Measurements from ENCODE around the gene CNOT6.
A peak's percentile ranks its signal among the peaks of the same experiment; 100 is the strongest.
"Not testable (repeated sequence)": the region's sequence is repeated elsewhere in the genome, so short reads cannot be mapped to it uniquely, and the experiment has no call there.

The CNOT6 gene

DNA sequence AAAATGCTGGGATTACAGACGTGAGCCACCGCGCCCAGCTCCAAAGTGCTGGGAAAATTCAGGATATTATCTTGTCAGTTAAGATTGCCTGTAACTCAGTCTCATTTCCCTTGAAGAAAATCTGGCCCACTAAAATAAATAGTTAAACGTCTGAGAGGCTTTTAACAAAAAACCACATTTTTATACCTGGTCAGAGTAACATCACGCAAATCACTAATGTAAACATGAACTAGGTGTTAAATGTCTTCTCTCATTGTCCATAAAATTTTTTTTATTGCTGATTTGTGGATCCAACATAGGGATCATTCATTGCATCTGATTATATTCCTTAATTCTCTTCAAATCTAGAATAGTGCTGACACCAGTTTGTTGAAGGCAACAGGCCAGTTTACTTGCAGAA is 22.3 kb downstream of the CNOT6 start:
- DNase-seq (ENCODE audit: low read depth in 2 of 2): no peak

DNA sequence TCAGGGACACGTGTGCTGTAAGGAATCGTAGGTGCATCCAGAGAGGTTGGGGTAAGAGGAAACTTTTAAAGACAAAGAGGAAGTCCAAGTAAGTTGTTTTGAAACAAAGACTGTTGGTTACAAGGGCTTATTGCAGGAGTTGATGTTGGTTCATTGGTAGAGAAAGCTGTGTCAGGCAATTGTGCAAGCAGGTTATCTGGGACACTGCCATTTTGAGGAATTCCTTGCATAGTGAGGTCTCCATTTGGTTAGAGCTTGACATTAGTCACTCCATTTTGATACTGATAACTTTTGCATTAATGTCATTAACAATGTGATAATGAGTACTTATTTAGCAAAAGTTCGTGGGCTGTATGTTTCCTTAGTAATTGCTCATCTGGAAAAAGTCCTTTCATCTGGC is 24.9 kb downstream of the CNOT6 start:
- DNase-seq (ENCODE audit: low read depth in 2 of 2): no peak

DNA sequence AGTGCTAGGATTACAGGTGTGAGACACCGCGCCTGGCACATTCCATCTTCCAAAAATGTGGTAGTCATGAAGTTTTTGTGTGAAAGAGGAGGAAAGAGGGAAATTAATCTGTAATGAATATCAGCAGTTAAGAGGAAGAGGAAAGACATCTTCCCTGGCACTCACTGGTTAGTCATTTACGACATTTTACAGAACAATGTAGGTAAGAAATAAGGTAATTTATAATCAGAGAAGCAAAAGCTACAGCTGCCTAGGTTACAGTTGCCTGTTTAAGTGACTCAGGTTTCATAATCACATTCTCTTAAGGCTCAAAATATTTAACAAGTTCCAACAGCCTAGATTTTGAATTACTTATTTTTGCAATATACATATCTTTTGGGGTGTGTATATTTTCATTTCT is 26.9 kb downstream of the CNOT6 start:
- DNase-seq (ENCODE audit: low read depth in 2 of 2): no peak

DNA sequence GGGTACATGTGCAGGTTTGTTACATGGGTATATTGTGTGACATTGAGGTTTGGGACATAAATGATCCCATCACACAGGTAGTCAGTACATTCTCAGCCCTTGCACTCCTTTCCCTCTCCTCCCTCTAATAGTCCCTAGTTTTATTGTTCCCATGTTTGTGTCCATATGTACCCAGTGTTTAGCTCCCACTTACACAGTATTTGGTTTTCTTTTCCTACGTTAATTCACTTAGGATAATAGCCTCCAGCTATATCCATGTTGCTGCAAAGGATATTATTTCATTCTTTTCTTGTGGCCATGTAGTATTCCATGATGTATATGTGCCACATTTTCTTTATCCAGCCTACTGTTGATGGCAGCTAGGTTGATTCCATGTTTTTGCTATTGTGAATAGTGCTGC is 27.4 kb downstream of the CNOT6 start:
- DNase-seq (ENCODE audit: low read depth in 2 of 2): no peak

DNA sequence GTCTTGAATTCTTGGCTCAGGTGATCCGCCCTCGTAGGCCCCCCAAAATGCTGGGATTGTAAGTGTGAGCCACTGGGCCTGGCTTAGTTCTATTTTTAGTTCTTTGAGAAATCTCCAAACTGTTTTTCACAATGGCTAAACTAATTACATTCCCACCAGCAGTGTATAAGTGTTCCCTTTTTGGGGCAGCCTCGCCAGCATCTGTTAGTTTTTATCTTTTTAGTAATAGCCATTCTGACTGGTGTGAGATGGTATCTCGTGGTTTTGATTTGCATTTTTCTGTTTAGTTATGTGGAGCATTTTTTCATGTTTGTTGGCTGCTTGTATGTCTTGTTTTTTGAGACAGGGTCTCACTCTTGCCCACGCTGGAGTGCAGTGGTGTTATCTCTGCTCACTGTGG is 28.2 kb downstream of the CNOT6 start:
- DNase-seq (ENCODE audit: low read depth in 2 of 2): no peak

DNA sequence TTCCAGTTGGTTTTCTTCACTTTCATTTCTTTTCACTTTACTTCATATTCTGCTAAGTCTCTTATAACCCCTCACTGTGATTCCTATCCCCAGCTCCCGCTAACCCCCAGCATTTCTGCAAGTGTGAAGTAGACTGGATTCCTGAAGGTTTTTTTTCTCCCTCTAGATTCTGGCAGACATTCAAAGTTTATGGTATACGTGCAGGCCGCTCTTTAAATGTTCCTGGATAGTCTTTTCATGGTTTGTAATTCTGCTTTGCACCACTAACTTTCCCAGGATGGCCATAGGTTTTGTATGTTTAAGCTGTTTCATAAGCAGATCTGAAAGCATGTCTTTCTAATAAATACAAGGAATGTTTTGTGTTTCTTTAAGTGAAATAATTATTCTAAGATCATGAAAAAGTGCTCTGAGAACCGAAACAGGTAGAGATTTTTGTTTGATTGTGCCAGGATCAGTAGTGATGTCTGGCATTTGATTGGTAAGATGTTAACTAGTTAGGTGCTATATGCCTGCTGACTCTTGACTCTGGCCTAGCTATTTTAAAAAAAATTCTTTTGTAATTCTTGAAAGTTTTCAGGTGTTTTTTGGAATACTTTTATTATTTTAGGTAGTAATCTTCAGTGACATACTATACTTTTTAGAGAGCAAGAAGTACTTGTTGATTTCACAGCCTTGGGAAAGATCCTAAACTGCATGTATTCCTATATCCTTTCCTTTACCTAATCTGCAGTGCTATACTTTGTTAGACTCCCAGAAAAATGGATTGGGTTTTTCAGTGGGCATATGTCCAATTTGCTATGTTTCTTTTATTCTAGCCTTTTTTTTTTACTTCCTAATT is 29.7 kb downstream of the CNOT6 start:
- no peak for DNase-seq (ENCODE audit: low read depth in 2 of 2)

DNA sequence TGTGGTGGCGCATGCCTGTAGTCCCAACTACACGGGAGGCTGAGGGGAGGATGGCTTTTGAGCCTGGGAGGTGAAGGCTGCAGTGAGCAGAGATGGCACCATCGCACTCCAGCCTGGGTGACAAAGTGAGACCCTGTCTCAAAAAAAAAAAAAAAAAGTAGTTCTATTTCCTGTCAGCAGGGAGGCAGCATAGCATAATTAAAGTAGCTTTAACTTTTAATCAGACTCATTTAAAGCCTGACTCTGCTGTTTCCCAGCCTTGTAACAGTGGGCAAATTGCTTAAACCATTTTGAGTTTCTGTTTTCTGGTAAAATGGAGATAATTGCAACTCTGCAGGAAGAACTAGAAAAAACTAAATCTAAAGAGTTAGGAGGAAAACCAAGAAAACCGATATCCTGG is 31.2 kb downstream of the CNOT6 start:
- no peak for DNase-seq (ENCODE audit: low read depth in 2 of 2)

DNA sequence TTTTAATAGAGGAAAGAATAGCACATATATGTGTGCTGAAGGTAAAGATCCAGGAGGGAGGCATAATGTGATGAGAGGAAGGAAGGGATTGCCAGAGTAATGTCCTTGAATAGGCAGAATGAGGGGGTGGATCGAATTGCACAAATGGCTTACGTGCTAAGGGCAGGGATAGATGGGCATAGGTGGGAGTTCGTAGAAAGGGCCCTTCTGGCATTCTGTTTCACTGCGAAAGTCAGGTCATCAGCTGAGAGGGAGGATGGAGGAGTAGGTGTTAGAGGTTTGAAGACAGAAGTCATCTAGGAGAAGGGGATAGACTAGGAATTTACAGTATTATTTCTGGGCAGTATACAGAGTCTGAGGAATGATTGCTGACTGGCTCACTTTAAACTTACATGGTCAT is 32.1 kb downstream of the CNOT6 start:
- no peak for DNase-seq (ENCODE audit: low read depth in 2 of 2)

DNA sequence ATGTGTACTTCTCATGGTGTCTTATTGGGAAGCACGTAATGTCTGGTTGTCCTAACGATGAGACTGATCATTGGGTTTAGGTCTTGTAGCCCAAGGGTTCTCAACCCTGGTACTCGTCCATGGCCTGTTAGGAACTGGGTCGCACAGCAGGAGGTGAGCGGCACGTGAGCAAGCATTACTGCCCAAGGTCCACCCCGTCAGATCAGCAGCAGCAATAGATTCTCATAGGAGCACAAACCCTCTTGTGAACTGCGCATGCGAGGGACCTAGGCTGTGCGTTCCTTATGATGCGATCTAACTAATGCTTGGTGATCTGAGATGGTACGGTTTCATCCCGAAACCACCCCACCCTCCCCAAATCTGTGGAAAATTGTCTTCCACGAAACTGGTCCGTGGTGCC is 33.5 kb downstream of the CNOT6 start:
- DNase-seq (ENCODE audit: low read depth in 2 of 2): no peak

DNA sequence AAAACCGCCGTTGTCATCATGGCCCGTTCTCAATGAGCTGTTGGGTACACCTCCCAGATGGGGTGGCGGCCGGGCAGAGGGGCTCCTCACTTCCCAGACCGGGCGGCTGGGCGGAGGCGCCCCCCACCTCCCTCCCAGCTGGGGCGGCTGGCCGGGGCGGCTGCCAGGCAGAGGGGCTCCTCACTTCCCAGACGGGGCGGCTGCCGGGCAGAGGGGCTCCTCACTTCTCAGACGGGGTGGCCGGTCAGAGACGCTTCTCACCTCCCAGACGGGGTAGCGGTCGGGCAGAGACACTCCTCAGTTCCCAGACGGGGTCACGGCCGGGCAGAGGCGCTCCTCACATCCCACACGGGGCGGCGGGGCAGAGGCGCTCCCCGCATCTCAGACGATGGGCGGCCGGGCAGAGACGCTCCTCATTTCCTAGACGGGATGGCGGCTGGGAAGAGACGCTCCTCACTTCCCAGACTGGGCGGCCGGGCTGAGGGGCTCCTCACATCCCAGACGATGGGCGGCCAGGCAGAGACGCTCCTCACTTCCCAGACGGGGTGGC is 36.9 kb downstream of the CNOT6 start:
- not testable (repeated sequence) for DNase-seq (ENCODE audit: low read depth in 2 of 2)

DNA sequence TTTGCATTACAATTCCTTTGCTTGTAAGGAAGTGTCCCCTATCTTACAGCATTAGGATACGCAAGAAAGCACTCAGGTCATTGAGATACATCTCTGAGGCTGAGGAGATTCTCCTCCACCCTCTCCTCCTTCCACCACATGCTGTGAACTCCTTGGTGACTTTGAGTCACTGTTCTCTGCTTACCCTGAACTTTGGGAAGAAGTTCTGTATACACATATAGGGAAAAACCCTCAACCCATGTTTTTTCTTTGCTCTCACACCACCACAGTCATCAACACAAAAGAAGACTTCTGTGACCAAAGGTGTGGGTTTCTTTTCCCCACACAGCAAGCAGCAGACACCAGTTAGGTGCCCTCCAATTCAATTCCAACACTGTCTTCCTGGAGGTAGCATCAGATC is 38.1 kb downstream of the CNOT6 start:
- no peak for DNase-seq (ENCODE audit: low read depth in 2 of 2)

DNA sequence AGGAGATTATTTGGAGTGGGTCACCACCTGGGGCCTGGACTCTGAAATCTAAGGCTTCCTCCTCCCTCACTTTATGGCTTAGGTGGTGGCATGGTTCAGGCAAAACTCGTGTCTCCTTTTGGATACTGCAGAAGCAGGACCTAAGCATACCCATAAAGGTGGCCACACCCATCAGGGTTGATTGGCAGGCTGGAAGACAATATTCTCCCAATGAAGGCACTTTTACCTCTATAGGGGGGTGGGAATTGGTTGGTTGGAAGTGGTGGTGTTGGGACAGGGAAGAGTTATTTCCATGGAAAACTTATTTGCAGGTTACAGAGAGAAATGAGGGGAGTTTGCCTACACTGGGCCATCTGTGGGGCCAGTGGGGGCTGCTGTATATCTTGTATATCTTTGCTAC is 39.7 kb downstream of the CNOT6 start:
- no peak for DNase-seq (ENCODE audit: low read depth in 2 of 2)

DNA sequence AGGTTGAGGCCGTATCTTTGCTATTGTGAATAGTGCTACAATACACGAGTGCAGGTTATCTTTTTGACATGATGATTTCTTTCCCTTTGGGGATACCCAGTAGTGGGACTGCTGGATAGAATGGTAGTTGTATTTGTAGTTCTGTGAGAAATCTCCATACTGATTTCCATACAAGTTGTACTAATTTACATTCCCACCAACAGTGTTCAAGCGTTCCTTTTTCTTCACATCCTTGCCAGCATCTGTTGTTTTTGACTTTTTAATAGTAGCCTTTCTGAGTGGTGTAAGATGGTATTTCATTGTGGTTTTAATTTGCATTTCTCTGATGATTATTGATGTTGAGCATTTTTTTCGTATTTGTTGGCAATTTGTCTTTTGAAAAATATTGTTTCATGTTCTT is 41.4 kb downstream of the CNOT6 start:
- no peak for DNase-seq (ENCODE audit: low read depth in 2 of 2)

DNA sequence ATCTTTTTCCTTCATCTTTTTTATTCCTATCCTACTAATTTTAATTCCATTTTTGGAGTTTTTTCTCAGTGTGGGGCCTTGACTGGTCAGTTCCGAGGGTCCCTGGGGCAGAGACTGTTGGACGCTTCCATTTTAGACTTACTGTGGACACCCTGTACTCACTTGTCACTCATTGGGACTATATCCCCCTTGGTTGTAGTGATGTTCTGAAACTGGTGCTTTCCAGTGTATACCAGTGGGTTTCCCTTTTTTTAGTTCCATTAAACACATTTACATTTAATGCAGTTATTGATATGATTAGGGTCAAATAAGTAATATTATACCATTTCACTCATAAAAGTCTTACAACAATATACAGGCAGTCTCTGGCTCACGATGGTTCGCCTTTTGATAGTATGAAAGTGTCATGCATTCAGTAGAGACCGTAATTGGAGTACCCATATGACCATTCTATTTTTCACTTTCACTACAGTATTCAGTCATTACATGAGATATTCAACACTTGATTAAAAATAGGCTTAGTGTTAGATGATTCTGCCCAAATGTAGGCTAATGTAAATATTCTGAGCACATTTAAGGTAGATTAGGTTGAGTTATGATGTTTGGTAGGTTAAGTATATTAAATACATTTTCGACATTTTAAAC is 46.0 kb downstream of the CNOT6 start:
- DNase-seq (ENCODE audit: low read depth in 2 of 2): no peak

DNA sequence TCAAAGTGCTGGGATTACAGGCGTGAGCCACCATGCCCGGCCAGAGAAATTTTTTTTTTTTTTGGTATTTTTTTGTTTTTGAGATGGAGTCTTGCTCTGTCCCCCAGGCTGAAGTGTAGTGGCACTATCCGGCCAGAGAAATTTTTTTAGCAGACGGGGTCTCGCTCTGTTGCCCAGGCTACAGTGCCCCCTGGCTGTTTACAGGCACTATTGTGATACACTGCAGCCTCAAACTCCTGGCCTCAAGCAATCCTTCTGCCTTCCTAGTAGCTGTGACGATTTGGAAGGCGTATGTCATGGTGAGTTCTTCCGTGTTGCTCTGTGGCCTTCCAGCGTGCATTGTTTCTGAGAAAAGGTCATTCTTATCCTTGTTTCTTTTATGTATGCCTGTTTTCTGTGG is 47.5 kb downstream of the CNOT6 start:
- no peak for DNase-seq (ENCODE audit: low read depth in 2 of 2)

DNA sequence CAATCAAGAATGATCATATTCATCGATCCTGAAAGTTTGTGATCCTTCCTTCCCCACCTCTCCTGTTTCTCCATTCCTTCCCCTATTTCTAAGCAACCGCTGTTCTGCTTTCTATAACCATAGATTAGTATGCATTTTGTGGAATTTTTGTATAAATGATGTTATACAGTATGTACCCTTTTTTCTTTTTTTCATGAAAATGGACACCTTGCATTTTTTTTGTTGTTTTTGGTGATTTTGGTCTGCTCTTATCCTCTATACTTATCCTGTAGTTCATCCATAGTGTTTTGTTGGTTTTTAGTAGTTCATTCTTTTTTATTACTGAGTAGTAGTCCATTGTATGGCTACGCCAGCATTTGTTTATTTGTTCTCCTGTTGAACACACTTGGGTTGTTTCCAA is 51.1 kb downstream of the CNOT6 start:
- DNase-seq (ENCODE audit: low read depth in 2 of 2): no peak

DNA sequence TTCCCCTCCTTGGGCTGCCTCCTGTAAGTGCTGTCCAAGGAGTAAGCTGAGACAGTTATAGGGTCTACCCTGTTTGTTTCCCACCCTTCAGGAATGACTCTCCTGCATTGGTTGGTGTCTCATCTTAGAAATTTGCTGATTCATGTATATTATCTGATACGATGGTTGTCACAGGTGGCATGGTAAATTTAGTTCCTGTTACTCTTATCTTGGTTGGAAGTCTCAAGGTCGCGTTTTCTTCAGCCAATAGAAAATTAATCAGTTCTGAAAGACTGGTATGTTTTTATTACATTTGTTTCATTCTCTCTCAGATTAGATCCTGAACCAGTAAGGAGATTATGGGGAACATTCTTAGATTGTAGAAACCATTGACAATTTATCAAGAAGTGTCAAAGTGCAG is 54.4 kb downstream of the CNOT6 start:
- no peak for DNase-seq (ENCODE audit: low read depth in 2 of 2)

DNA sequence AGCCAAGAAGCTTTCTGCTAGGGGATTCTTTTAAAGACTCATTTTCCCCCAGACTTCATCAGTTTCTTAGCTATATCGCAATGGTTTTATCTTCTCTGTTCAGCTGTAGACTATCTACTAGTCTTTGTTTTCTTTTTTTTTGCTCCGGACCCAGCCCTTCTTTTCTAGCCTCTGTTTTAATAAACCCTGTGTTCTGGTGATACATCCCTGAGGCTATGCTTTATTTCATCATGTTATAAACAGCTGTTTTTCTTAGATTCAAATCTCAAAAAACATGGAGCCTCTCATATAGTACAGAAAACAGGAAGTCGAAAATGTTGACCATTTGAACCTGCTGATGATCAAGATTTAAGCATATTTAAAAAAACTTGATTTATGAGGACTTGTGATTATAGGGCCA is 59.4 kb downstream of the CNOT6 start:
- no peak for DNase-seq (ENCODE audit: low read depth in 2 of 2)

DNA sequence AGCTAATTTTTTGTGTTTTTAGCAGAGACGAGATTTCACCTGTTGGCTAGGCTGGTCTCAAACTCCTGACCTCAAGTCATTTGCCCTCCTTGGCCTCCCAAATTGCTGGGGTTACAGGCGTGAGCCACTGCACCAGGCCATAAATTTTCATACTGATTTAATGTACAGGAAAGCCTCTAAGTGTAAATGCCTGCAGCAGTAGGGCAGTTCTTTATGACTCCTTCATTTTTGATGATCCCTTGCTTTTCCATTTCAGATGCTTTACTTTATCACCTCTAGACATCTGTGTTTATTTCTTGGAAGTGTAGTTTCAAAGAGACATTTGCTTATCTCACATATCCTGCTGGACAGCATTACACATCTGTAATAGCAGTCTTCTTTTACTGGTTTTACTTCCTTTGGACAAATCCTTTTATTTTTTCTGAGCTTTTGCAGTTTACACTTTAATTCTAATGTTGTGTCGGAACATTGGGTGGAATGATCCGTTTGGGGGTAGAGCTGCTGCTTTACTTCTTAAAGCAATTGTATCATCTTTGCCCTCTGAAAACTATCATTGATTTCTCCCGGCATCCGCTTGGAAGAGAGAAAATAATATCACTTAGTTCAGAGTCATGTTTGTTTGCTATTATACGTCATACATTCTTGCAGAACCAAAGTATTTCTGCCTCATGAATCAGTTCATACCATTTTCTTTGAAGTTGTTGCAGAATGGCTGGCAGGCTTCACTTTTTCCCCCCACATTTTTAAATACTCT is 61.2 kb downstream of the CNOT6 start:
- no peak for DNase-seq (ENCODE audit: low read depth in 2 of 2)

DNA sequence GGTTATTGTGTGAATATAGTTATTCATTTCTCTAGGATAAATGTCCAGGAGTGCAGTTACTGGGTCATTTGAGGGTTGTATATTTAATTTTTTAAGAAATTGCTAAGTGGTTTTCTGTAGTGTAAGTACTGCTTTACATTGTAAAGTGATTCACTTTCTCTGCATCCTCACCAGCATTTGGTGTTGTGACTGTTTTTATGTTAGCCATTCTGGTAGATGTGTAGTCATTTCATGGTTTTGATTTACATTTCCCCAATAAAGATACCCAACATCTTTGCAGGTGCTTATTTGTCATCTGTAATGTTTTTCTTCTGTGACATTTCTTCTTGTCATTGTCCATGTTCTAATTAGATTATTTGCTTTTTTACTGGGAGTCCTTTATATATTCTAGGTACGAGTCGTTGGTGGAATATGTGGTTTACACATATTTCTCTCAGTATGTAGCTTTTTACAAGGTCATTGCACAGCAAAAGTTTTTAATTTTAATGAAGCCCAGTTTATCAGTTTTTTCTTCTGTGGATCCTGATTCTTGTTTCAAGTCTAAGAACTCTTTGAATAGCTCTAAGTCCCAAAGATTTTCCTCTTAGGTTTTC is 63.1 kb downstream of the CNOT6 start:
- DNase-seq (ENCODE audit: low read depth in 2 of 2): no peak

DNA sequence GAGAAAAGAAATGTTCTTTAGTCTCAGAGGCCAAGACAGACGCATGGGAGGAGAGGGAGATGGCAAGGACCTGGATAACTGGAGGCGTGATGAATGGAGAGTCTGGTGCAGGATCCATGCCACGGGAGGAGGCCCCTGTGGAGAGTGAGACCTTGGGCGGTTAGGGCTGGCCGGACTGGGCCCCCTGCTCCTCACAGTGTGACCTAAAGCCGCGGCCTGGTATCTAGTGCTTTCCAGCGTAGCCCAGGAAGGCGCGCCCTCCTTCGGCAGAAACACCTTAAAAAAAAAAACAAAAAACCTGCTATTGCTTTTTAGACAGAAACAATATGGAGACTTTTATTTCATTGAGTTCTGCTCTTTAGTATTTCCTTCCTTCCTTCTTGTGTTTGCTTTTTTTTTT is 64.1 kb downstream of the CNOT6 start:
- no peak for DNase-seq (ENCODE audit: low read depth in 2 of 2)

DNA sequence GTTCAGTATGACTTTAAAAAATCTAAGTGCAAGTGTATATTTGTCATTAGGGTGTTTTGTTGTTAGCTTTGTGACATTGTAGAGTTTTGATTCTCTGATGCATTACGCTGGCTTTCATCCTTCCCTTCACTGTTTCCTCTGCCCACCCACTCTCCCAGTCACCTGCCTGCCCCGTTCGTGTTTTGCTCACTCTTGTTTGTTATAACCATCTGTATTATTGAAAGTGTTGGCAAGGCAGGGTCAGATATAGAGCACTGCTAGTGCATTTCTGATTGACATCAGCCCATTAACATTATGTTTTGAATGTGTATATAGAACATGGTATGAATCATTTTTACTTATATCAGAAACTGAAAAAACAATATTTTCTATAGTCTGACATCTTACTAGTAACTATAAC is 69.8 kb downstream of the CNOT6 start:
- DNase-seq (ENCODE audit: low read depth in 2 of 2): peak in 1 of 2 donors; percentile 18
